ENCODE measurements around the gene AMBP. TPM values are rescaled to one million over a fixed set of nuclear protein-coding genes. Genes with fewer than 3 reads are reported as not detected.

AMBP gene
- total RNA-seq, 1 donor from 2014 or later = under 0.01 TPM

- Histone ChIP-seq H3K9ac (ENCODE audit: low read depth in 1 of 3, low read length in 3 of 3) (no peak overlapping the region), H3K36me3 (ENCODE audit: control insufficient read depth in 3 of 3, insufficient read depth in 3 of 3, low read length in 3 of 3) (peaks cover 0 to 3% (median 0%) of the 10 kb centered on the region in 3 donors), H3K27ac (ENCODE audit: low read depth, low read length) (no peak overlapping the region), H3K27me3 (ENCODE audit: control insufficient read depth in 3 of 3, insufficient read depth in 3 of 3, low read length in 3 of 3) (peaks cover 0 to 9% (median 0%) of the 10 kb centered on the region in 3 donors), H3K9me3 (ENCODE audit: control insufficient read depth in 3 of 3, low read length in 3 of 3) (no peaks in the 10 kb centered on the region), H3K4me1 (ENCODE audit: control insufficient read depth in 3 of 3, insufficient read depth in 3 of 3, low read length in 3 of 3) (peaks cover 8 to 16% (median 10%) of the 10 kb centered on the region in 3 donors), H3K4me3 (ENCODE audit: low read length in 3 of 3) (no peak overlapping the region)
These were observed 16.8 kb downstream of the AMBP start for GRCh38 chr9:114061292-114061691.

GRCh38 chr9:114060711-114061110 is 17.4 kb downstream of the AMBP start:
- Histone ChIP-seq H3K4me1 (ENCODE audit: control insufficient read depth in 3 of 3, insufficient read depth in 3 of 3, low read length in 3 of 3) (peaks cover 8 to 16% (median 10%) of the 10 kb centered on the region in 3 donors), H3K27me3 (ENCODE audit: control insufficient read depth in 3 of 3, insufficient read depth in 3 of 3, low read length in 3 of 3) (peaks cover 0 to 9% (median 0%) of the 10 kb centered on the region in 3 donors), H3K27ac (ENCODE audit: low read depth, low read length) (no peak overlapping the region)

GRCh38 chr9:114060070-114060469 is 18.0 kb downstream of the AMBP start:
- no peak overlapping the region for H3K9ac ChIP-seq (ENCODE audit: low read depth in 1 of 3, low read length in 3 of 3)

More at GRCh38 chr9:114060711-114061110, 17.4 kb downstream of the AMBP start:
- H3K9me3 ChIP-seq (ENCODE audit: control insufficient read depth in 3 of 3, low read length in 3 of 3) = no peaks in the 10 kb centered on the region
- no peak overlapping the region for H3K9ac ChIP-seq (ENCODE audit: low read depth in 1 of 3, low read length in 3 of 3)
- peaks cover 0 to 3% (median 0%) of the 10 kb centered on the region in 3 donors for H3K36me3 ChIP-seq (ENCODE audit: control insufficient read depth in 3 of 3, insufficient read depth in 3 of 3, low read length in 3 of 3)
- H3K4me3 ChIP-seq (ENCODE audit: low read length in 3 of 3) = no peak overlapping the region

GRCh38 chr9:114059047-114059803 is 18.9 kb downstream of the AMBP start:
- no peaks in the 10 kb centered on the region for H3K9me3 ChIP-seq (ENCODE audit: control insufficient read depth in 3 of 3, low read length in 3 of 3)
- H3K4me1 ChIP-seq (ENCODE audit: control insufficient read depth in 3 of 3, insufficient read depth in 3 of 3, low read length in 3 of 3) = peaks cover 8 to 16% (median 10%) of the 10 kb centered on the region in 3 donors
- H3K27ac ChIP-seq (ENCODE audit: low read depth, low read length) = no peak overlapping the region
- H3K4me3 ChIP-seq (ENCODE audit: low read length in 3 of 3) = no peak overlapping the region
- no peak overlapping the region for H3K9ac ChIP-seq (ENCODE audit: low read depth in 1 of 3, low read length in 3 of 3)
- peaks cover 0 to 3% (median 0%) of the 10 kb centered on the region in 3 donors for H3K36me3 ChIP-seq (ENCODE audit: control insufficient read depth in 3 of 3, insufficient read depth in 3 of 3, low read length in 3 of 3)
- H3K27me3 ChIP-seq (ENCODE audit: control insufficient read depth in 3 of 3, insufficient read depth in 3 of 3, low read length in 3 of 3) = peaks cover 0 to 3% (median 0%) of the 10 kb centered on the region in 3 donors

More at GRCh38 chr9:114060070-114060469, 18.0 kb downstream of the AMBP start:
- Histone ChIP-seq H3K27me3 (ENCODE audit: control insufficient read depth in 3 of 3, insufficient read depth in 3 of 3, low read length in 3 of 3) (peaks cover 0 to 6% (median 0%) of the 10 kb centered on the region in 3 donors), H3K36me3 (ENCODE audit: control insufficient read depth in 3 of 3, insufficient read depth in 3 of 3, low read length in 3 of 3) (peaks cover 0 to 3% (median 0%) of the 10 kb centered on the region in 3 donors), H3K27ac (ENCODE audit: low read depth, low read length) (no peak overlapping the region), H3K4me3 (ENCODE audit: low read length in 3 of 3) (no peak overlapping the region), H3K9me3 (ENCODE audit: control insufficient read depth in 3 of 3, low read length in 3 of 3) (no peaks in the 10 kb centered on the region), H3K4me1 (ENCODE audit: control insufficient read depth in 3 of 3, insufficient read depth in 3 of 3, low read length in 3 of 3) (peaks cover 8 to 16% (median 10%) of the 10 kb centered on the region in 3 donors)

GRCh38 chr9:114058688-114059046 is 19.4 kb downstream of the AMBP start:
- H3K4me3 ChIP-seq (ENCODE audit: low read length in 3 of 3) = no peak overlapping the region
- H3K4me1 ChIP-seq (ENCODE audit: control insufficient read depth in 3 of 3, insufficient read depth in 3 of 3, low read length in 3 of 3) = peaks cover 8 to 16% (median 10%) of the 10 kb centered on the region in 3 donors
- H3K36me3 ChIP-seq (ENCODE audit: control insufficient read depth in 3 of 3, insufficient read depth in 3 of 3, low read length in 3 of 3) = peaks cover 0 to 4% (median 2%) of the 10 kb centered on the region in 3 donors
- H3K27me3 ChIP-seq (ENCODE audit: control insufficient read depth in 3 of 3, insufficient read depth in 3 of 3, low read length in 3 of 3) = no peaks in the 10 kb centered on the region
- H3K9me3 ChIP-seq (ENCODE audit: control insufficient read depth in 3 of 3, low read length in 3 of 3) = no peaks in the 10 kb centered on the region
- no peak overlapping the region for H3K27ac ChIP-seq (ENCODE audit: low read depth, low read length)
- H3K9ac ChIP-seq (ENCODE audit: low read depth in 1 of 3, low read length in 3 of 3) = no peak overlapping the region

GRCh38 chr9:114057161-114057885 is 20.8 kb downstream of the AMBP start:
- Histone ChIP-seq H3K4me3 (ENCODE audit: low read length in 3 of 3) (no peak overlapping the region), H3K27me3 (ENCODE audit: control insufficient read depth in 3 of 3, insufficient read depth in 3 of 3, low read length in 3 of 3) (no peaks in the 10 kb centered on the region), H3K9me3 (ENCODE audit: control insufficient read depth in 3 of 3, low read length in 3 of 3) (no peaks in the 10 kb centered on the region), H3K36me3 (ENCODE audit: control insufficient read depth in 3 of 3, insufficient read depth in 3 of 3, low read length in 3 of 3) (peaks cover 0 to 10% (median 3%) of the 10 kb centered on the region in 3 donors), H3K9ac (ENCODE audit: low read depth in 1 of 3, low read length in 3 of 3) (no peak overlapping the region), H3K27ac (ENCODE audit: low read depth, low read length) (no peak overlapping the region), H3K4me1 (ENCODE audit: control insufficient read depth in 3 of 3, insufficient read depth in 3 of 3, low read length in 3 of 3) (peaks cover 8 to 16% (median 10%) of the 10 kb centered on the region in 3 donors)

- H3K27ac ChIP-seq (ENCODE audit: low read depth, low read length) = no peak overlapping the region
- H3K36me3 ChIP-seq (ENCODE audit: control insufficient read depth in 3 of 3, insufficient read depth in 3 of 3, low read length in 3 of 3) = peaks cover 0 to 12% (median 5%) of the 10 kb centered on the region in 3 donors
- no peak overlapping the region for H3K9ac ChIP-seq (ENCODE audit: low read depth in 1 of 3, low read length in 3 of 3)
- H3K4me1 ChIP-seq (ENCODE audit: control insufficient read depth in 3 of 3, insufficient read depth in 3 of 3, low read length in 3 of 3) = peaks cover 8 to 16% (median 10%) of the 10 kb centered on the region in 3 donors
- no peaks in the 10 kb centered on the region for H3K27me3 ChIP-seq (ENCODE audit: control insufficient read depth in 3 of 3, insufficient read depth in 3 of 3, low read length in 3 of 3)
- H3K9me3 ChIP-seq (ENCODE audit: control insufficient read depth in 3 of 3, low read length in 3 of 3) = no peaks in the 10 kb centered on the region
- H3K4me3 ChIP-seq (ENCODE audit: low read length in 3 of 3) = no peak overlapping the region
These were observed 21.6 kb downstream of the AMBP start for GRCh38 chr9:114056527-114056926.

- no peak overlapping the region for H3K4me3 ChIP-seq (ENCODE audit: low read length in 3 of 3)
- H3K4me1 ChIP-seq (ENCODE audit: control insufficient read depth in 3 of 3, insufficient read depth in 3 of 3, low read length in 3 of 3) = peaks cover 8 to 16% (median 10%) of the 10 kb centered on the region in 3 donors
- peaks cover 0 to 17% (median 7%) of the 10 kb centered on the region in 3 donors for H3K36me3 ChIP-seq (ENCODE audit: control insufficient read depth in 3 of 3, insufficient read depth in 3 of 3, low read length in 3 of 3)
- H3K9me3 ChIP-seq (ENCODE audit: control insufficient read depth in 3 of 3, low read length in 3 of 3) = no peaks in the 10 kb centered on the region
- no peaks in the 10 kb centered on the region for H3K27me3 ChIP-seq (ENCODE audit: control insufficient read depth in 3 of 3, insufficient read depth in 3 of 3, low read length in 3 of 3)
- H3K9ac ChIP-seq (ENCODE audit: low read depth in 1 of 3, low read length in 3 of 3) = no peak overlapping the region
- H3K27ac ChIP-seq (ENCODE audit: low read depth, low read length) = no peak overlapping the region
These were observed 22.2 kb downstream of the AMBP start for GRCh38 chr9:114055894-114056293.

GRCh38 chr9:114055061-114055460 is 23.0 kb downstream of the AMBP start:
- peaks cover 5 to 23% (median 9%) of the 10 kb centered on the region in 3 donors for H3K36me3 ChIP-seq (ENCODE audit: control insufficient read depth in 3 of 3, insufficient read depth in 3 of 3, low read length in 3 of 3)
- H3K4me1 ChIP-seq (ENCODE audit: control insufficient read depth in 3 of 3, insufficient read depth in 3 of 3, low read length in 3 of 3) = peaks cover 8 to 14% (median 10%) of the 10 kb centered on the region in 3 donors
- no peaks in the 10 kb centered on the region for H3K9me3 ChIP-seq (ENCODE audit: control insufficient read depth in 3 of 3, low read length in 3 of 3)
- no peaks in the 10 kb centered on the region for H3K27me3 ChIP-seq (ENCODE audit: control insufficient read depth in 3 of 3, insufficient read depth in 3 of 3, low read length in 3 of 3)
- H3K9ac ChIP-seq (ENCODE audit: low read depth in 1 of 3, low read length in 3 of 3) = no peak overlapping the region
- no peak overlapping the region for H3K4me3 ChIP-seq (ENCODE audit: low read length in 3 of 3)
- H3K27ac ChIP-seq (ENCODE audit: low read depth, low read length) = no peak overlapping the region

All from skeletal muscle tissue (tissue), 4 donors.